ENCODE data around the gene COL18A1. TPM values are rescaled to one million over a fixed set of nuclear protein-coding genes. Genes with fewer than 3 reads are reported as not detected.

COL18A1 gene
- total and polyA plus RNA-seq, 9 of the 15 experiments (the other 6 are each of a cell fraction or from before 2014, with no cell fraction given) = 0.14 to 16.4 (median 2.0) TPM

GRCh38 chr21:45366931-45367401 lies 38.0 kb upstream of the COL18A1 start (continued):
- TF ChIP-seq E2F1 (CRISPR knock-in tag; IDR thresholded peaks at IDR 0.05) (no peak), CBX5 (IDR thresholded peaks at IDR 0.05; ENCODE audit: borderline replicate concordance, low read depth) (no peak), CBFA2T3 (IDR thresholded peaks at IDR 0.05) (peak; percentile 54), NFIC (IDR thresholded peaks at IDR 0.05) (peak; percentile 87), SMARCA4 (IDR thresholded peaks at IDR 0.05) (peak; percentile 33; the same call in 1 of the 2 replicates), GABPB1 (CRISPR knock-in tag; IDR thresholded peaks at IDR 0.05) (0 out of 2 replicates have a peak, but pooled peaks have one; percentile 34), ARID1B (IDR thresholded peaks at IDR 0.05) (peak; percentile 62), HNRNPK (IDR thresholded peaks at IDR 0.05; ENCODE audit: low read depth, low read length, poor library complexity, severe bottlenecking) (no peak), ZNF830 (CRISPR knock-in tag; IDR thresholded peaks at IDR 0.05) (no peak), ZBTB7A (IDR thresholded peaks at IDR 0.05; ENCODE audit: borderline replicate concordance, control insufficient read depth, low read depth, low read length) (peak; percentile 41; the same call in 1 of the 2 replicates), CCNT2 (IDR thresholded peaks at IDR 0.05; ENCODE audit: borderline replicate concordance, extremely low read depth, insufficient read length, low read depth, low read length) (peak; percentile 12), NRF1 (conservative IDR thresholded peaks at IDR 0.05 in 1 of 2, IDR thresholded peaks at IDR 0.05 in 1 of 2) (peak in 1 of 2 experiments; percentile 39; a peak in 1 of 4 replicates), BCL6 (CRISPR knock-in tag; IDR thresholded peaks at IDR 0.05) (no peak), MECOM (CRISPR knock-in tag; IDR thresholded peaks at IDR 0.05) (no peak), DACH1 (IDR thresholded peaks at IDR 0.05; ENCODE audit: partially characterized antibody) (peak; percentile 42), ZNF766 (CRISPR knock-in tag; conservative IDR thresholded peaks at IDR 0.05) (no peak), JUN (IDR thresholded peaks at IDR 0.05; ENCODE audit: borderline replicate concordance, low read depth, low read length) (peak; percentile 79), JUN (CRISPR knock-in tag; IDR thresholded peaks at IDR 0.05; ENCODE audit: borderline replicate concordance) (no peak), EGR1 (conservative IDR thresholded peaks at IDR 0.05) (0 out of 2 replicates have a peak, but pooled peaks have one; percentile 21), VEZF1 (CRISPR knock-in tag; IDR thresholded peaks at IDR 0.05) (peak; percentile 57), FOSL1 (tag; conservative IDR thresholded peaks at IDR 0.05) (peak; percentile 91), TCF3 (CRISPR knock-in tag; IDR thresholded peaks at IDR 0.05) (peak; percentile 37; the same call in 1 of the 2 replicates), JUND (IDR thresholded peaks at IDR 0.05; ENCODE audit: borderline replicate concordance, low read depth, low read length) (peak; percentile 82), JUND (tag; IDR thresholded peaks at IDR 0.05; ENCODE audit: borderline replicate concordance, low read depth, low read length) (peak; percentile 55; the same call in 1 of the 3 replicates)
